GM12875 (cell line): ENCODE data around the gene GMCL1.

Experiments
- H3K4me3 ChIP-seq: one replicate; pipeline ENCODE4 v1.5.1; 2011; ENCODE audit warnings: low read depth, low read length, control low read depth
- CTCF ChIP-seq: IDR thresholded peaks from 2 replicates; pipeline ENCODE4 v1.5.1; 2011; ENCODE audit warnings: low read depth, mild to moderate bottlenecking, control low read depth, inconsistent platforms, low read length, moderate library complexity, borderline replicate concordance; ENCODE audit not compliant: insufficient read depth

GMCL1 gene

GRCh38 chr2:69836316-69836715, 6.9 kb downstream of the GMCL1 start:
- H3K4me3 ChIP-seq = no peak overlapping the region
- no peak for TF ChIP-seq CTCF

GRCh38 chr2:69837533-69837932, 8.1 kb downstream of the GMCL1 start:
- no peak for TF ChIP-seq CTCF
- no peak overlapping the region for H3K4me3 ChIP-seq

- H3K4me3 ChIP-seq = no peak overlapping the region
- no peak for TF ChIP-seq CTCF
These were observed 14.5 kb downstream of the GMCL1 start for GRCh38 chr2:69843993-69844392.

GRCh38 chr2:69844560-69844959, 15.1 kb downstream of the GMCL1 start:
- no peak overlapping the region for H3K4me3 ChIP-seq
- TF ChIP-seq CTCF = no peak

DNA sequence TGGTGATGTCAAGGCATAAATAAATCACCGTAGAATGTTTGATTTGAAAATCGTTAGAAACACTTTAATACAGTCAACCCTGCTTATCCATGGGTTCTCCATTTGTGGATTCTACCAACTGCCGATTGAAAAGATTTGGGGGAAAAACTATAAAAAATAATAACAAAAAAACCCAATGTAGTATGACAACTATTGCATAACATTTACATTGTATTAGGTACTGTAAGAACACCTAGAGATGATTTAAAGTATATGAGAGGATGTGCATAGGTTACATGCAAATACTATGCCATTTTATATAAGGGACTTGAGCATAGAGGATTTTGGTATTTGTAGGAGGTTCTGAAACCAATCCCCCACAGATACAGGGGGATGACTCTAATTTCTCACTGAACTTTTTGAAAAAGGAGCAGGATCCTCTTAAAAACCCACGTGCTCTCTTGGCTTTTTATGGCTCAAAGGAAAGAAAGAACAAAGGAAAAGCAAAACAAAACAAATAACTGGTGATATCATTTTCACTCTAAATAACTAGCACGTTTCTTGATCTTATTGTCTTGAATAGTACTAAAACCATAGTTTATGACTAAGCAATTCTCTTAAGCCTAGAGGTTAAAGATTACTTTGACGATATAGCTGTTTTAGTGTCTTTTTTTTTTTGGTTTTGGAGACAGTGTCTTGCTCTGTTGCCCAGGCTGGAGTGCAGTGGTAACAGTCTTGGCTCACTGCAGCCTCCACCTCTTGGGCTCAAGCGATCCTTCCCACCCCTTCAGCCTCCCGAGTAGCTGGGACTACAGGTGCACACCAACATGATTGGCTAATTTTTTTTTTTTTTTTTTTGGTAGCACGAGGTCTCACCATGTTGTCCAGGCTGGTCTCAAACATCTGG, 17.0 kb downstream of the GMCL1 start:
- no peak overlapping the region for H3K4me3 ChIP-seq
- TF ChIP-seq CTCF = no peak

DNA sequence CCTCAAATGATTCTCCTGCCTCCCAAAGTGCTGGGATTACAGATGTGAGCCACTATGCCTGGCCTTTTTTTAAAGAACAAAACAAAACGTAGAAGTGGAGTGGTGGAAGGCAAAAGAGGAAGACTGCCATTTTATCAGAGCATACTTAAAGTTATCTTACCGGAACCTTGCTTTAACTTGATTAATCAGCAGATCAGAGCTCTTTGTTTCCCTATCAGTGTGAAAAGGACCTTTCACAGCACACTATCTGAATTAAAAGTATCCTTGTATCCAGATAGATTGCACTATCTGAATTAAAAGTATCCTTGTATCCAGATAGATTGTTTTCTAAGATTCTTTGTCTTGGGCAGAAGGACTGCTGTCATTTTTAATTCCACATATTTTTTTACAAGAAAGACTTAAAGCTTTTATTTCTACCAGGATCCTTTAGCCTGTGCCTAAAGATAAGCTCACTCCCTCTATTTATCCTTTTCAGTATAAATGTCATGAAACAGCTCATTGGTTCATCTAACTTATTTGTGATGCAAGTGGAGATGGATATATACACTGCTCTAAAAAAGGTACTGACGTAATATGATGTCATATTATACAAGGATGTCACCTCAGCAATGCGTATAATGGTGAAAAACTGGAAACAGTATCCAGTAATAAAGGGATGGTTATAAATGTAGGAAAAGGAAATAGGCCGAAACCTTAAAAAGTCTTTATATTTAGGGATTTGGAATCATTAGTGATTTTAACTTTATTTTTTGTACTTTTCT, 17.8 kb downstream of the GMCL1 start:
- no peak for TF ChIP-seq CTCF
- H3K4me3 ChIP-seq = no peak overlapping the region

DNA sequence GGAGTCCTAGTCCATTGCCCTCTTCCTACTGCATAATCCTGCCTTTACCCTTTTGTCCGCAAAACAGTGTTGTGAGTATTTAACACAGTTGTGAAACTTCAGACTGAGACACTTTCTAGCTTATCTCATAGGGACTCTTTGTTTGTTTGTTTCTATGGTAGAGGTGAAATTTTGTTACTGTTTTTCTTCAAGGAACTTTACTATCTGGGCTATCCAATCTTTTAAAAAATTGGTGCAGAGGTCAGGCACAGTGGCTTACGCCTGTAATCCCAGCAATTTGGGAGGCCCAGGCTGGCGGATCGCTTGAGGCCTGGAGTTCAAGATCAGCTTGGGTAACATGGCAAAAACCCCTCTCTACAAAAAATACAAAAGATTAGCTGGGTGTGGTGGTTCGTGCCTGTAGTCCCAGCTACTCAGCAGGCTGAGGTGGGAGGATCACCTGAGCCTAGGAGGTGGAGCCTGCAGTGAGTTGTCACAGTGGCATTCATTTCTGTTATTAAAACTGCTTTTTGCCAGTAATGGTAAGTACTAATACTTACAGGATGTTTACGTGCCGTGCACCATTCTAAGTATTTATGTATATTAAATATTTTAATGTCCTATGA, 18.8 kb downstream of the GMCL1 start:
- H3K4me3 ChIP-seq = no peak overlapping the region
- no peak for TF ChIP-seq CTCF
